Measurements from ENCODE around the gene ZFP37. TPM values are rescaled to one million over a fixed set of nuclear protein-coding genes. Genes with fewer than 3 reads are reported as not detected.

ZFP37 gene
- polyA plus RNA-seq, 3 donors from 2014 or later: 0.17 to 1.5 (median 0.80) TPM

DNA sequence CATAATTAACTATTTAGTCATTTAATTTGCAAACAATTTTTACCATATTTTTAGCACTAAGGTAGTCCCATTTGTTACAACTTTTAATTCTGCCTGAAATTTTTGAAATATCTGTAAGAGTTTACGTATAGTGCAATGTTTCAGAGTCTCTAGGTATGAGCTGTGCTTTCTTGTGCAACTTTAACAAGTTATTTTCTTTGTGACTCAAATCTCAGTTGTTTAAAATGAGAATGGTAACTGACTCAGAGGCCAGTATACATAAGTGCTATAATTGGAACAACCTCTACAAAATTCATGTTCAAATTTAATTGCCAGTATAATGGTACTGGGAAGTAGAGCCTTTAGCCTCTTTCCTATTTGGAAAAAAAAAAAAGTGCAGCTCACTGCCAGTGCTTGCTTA lies 30.3 kb downstream of the ZFP37 start:
- no peak for DNase-seq
- Mint-ChIP-seq H3K9me3 (peaks cover 25 to 75% (median 53%) of the 10 kb centered on the region in 6 donors), H3K36me3 (peaks cover 0 to 6% (median 5%) of the 10 kb centered on the region in 3 donors)

DNA sequence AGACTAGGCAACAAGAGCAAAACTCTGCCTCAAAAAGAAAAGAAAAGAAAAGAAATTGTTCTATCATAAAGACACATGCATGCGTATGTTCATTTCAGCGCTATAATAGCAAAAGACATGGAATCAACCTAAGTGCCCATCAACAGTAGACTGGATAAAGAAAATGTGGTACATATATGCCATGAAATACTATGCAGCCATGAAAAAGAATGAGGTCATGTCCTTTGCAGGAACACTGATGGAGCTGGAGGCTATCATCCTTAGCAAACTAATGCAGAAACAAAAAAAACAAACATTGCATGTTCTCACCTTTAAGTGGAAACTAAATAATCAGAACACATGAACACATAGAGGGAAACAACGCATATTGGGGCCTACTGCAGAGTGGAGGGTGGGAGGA lies 38.3 kb downstream of the ZFP37 start:
- peaks cover 3 to 11% (median 5%) of the 10 kb centered on the region in 3 donors for H3K27me3 Mint-ChIP-seq (ENCODE audit: low read depth in 3 of 3)
- peaks cover 4% of the 10 kb centered on the region in 3 donors for H3K36me3 Mint-ChIP-seq
- no peak for DNase-seq
- no peak overlapping the region for H3K27ac Mint-ChIP-seq
- H3K9me3 Mint-ChIP-seq: peaks cover 15 to 76% (median 46%) of the 10 kb centered on the region in 6 donors
- no peak overlapping the region for H3K4me3 Mint-ChIP-seq
- no peaks in the 10 kb centered on the region for H3K4me1 Mint-ChIP-seq

More for the DNA sequence above, 30.3 kb downstream of the ZFP37 start:
- H3K4me1 Mint-ChIP-seq: no peaks in the 10 kb centered on the region
- H3K27ac Mint-ChIP-seq: no peak overlapping the region
- no peak overlapping the region for H3K4me3 Mint-ChIP-seq
- peaks cover 2 to 4% (median 4%) of the 10 kb centered on the region in 3 donors for H3K27me3 Mint-ChIP-seq (ENCODE audit: low read depth in 3 of 3)

DNA sequence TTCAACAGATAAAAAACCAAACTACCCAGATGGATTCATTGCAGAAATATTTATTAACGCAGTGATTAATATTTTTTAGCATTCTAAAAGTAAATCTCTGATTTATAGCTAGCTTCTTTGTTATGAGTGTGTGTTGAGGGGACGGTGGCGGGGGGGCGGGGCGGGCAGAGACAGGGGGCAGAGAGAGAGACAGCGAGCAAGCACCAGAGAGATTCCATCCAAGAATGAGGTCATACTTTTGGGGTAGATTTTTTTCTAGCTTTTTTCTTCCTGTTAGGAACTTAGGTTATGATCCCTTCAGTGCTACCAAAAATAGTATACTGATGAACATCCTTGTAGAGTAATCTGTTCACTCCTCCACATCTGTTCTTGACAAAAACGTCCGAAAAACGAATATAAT lies 44.0 kb downstream of the ZFP37 start:
- peak overlapping the region in 4 of 5 donors; percentile 12 to 79 (median 71) for H3K4me3 Mint-ChIP-seq
- no peak overlapping the region for H3K27ac Mint-ChIP-seq

DNA sequence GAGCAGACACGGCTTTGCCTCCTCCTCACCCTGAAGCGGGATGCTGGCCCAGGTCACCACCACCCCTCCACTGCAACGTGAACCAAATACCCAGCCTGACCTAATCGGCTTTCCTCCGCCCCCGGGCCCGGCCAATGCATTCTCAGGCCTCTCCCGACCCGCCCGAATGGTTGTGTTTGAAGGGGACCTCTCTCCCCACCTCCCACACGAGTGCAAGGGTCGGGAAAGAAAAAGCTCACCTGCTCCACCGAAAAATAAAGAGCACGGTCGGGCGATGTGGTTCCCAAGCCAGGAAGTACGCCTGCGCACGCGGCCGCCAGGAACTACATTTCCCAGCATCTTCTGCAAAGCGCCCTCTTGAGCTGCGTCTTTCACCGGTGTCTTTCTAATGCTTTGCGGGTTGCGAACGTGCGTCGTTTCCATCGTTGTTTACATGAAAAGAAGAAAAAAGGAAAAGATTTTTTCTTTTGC lies 44.6 kb downstream of the ZFP37 start, which contains the start of gene ZNF883:
ZNF883 (minus strand) TSS at position 282 of the 471 bp plus-strand sequence.
- H3K36me3 Mint-ChIP-seq: peaks cover 0 to 10% (median 0%) of the 10 kb centered on the region in 3 donors
- peaks cover 8 to 64% (median 34%) of the 10 kb centered on the region in 6 donors for H3K9me3 Mint-ChIP-seq
- H3K27ac Mint-ChIP-seq: peak within 1 kb of the TSS in 1 of 6 donors; percentile 16
- peak in 2 of 3 donors; percentile 2 to 21 for DNase-seq
- no peaks in the 10 kb centered on the region for H3K4me1 Mint-ChIP-seq
- peaks cover 6 to 15% (median 6%) of the 10 kb centered on the region in 3 donors for H3K27me3 Mint-ChIP-seq (ENCODE audit: low read depth in 3 of 3)
- H3K4me3 Mint-ChIP-seq: peak within 1 kb of the TSS; percentile 58 to 79 (median 72)

More for the DNA sequence above, 44.0 kb downstream of the ZFP37 start:
- Mint-ChIP-seq H3K27me3 (ENCODE audit: low read depth in 3 of 3) (peaks cover 6 to 17% (median 6%) of the 10 kb centered on the region in 3 donors), H3K9me3 (peaks cover 10 to 59% (median 37%) of the 10 kb centered on the region in 6 donors), H3K4me1 (no peaks in the 10 kb centered on the region), H3K36me3 (peaks cover 0 to 10% (median 0%) of the 10 kb centered on the region in 3 donors)
- DNase-seq: no peak

DNA sequence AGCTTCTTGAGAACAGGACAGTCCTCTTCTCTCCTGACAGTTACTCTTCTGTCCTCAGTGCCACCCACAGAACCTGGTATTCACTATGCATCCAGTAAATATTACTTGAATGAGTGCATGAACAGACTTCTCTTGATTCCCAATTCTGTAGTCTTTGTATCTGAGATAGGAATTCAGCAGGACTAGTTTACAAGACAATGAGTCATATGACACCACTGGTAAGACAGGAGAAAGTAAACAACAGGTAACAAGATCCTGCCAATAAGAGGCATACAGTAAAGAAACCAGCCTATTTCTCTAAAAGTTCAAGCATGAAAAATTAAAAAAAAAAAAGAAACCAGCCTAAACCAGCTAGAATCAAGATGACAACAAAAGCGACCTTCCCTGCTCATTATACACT lies 50.7 kb downstream of the ZFP37 start:
- Mint-ChIP-seq H3K4me3 (no peak overlapping the region), H3K36me3 (peaks cover 10 to 13% (median 11%) of the 10 kb centered on the region in 3 donors), H3K9me3 (peaks cover 24 to 70% (median 29%) of the 10 kb centered on the region in 6 donors), H3K27me3 (ENCODE audit: low read depth in 3 of 3) (peaks cover 2 to 4% (median 4%) of the 10 kb centered on the region in 3 donors), H3K27ac (no peak overlapping the region), H3K4me1 (no peaks in the 10 kb centered on the region)
- DNase-seq: no peak

DNA sequence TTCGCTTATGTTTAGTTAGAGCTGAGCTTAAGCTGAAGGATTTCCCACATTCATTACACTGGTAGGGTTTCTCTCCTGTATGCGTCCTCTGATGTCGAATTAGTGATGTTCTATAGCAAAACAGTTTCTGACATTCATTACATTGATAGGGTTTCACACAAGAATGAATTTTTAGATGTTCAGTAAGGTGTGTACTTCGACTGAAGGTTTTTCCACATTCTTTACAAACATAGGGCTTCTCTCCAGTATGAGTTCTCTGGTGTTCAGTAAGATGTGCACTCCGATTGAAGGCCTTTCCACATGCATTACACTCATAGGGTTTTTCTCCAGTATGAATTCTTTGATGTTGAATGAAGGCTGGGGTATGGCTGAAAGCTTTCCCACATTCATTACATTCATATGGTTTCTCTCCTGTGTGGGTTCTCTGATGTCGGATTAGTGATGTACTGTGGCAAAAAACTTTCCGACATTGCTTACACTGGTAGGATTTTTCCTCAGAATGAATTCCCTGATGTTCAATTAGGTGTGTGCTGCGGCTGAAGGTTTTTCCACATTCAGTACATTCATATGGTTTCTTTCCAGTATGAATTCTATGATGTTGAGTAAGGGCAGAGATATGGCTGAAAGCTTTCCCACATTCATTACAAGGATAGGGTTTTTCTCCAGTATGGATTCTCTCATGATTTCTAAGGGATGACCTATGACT lies 59.1 kb downstream of the ZFP37 start:
- Mint-ChIP-seq H3K27ac (no peak overlapping the region), H3K27me3 (ENCODE audit: low read depth in 3 of 3) (peaks cover 0 to 2% (median 1%) of the 10 kb centered on the region in 3 donors), H3K4me3 (no peak overlapping the region), H3K4me1 (no peaks in the 10 kb centered on the region), H3K9me3 (peaks cover 39 to 92% (median 67%) of the 10 kb centered on the region in 6 donors), H3K36me3 (peaks cover 29 to 52% (median 32%) of the 10 kb centered on the region in 3 donors)
- no peak for DNase-seq

Other genes with a start within 250 kb of the ZFP37 start
- gene SLC46A2, start 165.8 kb downstream of the ZFP37 start, polyA plus RNA-seq: under 1 TPM; 0.13 to 0.96 (median 0.16) TPM
- 1 to 10 TPM in 1 of 3 donors, under 1 TPM in 1, not detected in 1; 0.64 to 1.1 TPM for gene ZNF883, start 44.5 kb downstream of the ZFP37 start, polyA plus RNA-seq
- gene SLC31A2, start 94.3 kb upstream of the ZFP37 start, polyA plus RNA-seq: 10 to 100 TPM in 1 of 3 donors, 1 to 10 TPM in 2; 1.4 to 11.3 (median 3.5) TPM
- 10 to 100 TPM in 1 of 3 donors, 1 to 10 TPM in 2; 2.8 to 22.7 (median 8.4) TPM for gene FKBP15, start 164.6 kb upstream of the ZFP37 start, polyA plus RNA-seq
- 1 to 10 TPM; 5.2 to 5.8 (median 5.5) TPM for gene SLC31A1, start 164.8 kb upstream of the ZFP37 start, polyA plus RNA-seq
- 100 to 1,000 TPM; 136 to 141 (median 137) TPM for gene CDC26, start 218.8 kb upstream of the ZFP37 start, polyA plus RNA-seq
- gene PRPF4, start 218.9 kb upstream of the ZFP37 start, polyA plus RNA-seq: 10 to 100 TPM; 17.7 to 25.6 (median 25.1) TPM
- not detected for gene RNF183, start 246.7 kb upstream of the ZFP37 start, polyA plus RNA-seq